Upper lobe of right lung (tissue), 1 donor: ENCODE measurements around the gene ZNF831. TPM values are rescaled to one million over a fixed set of nuclear protein-coding genes. Genes with fewer than 3 reads are reported as not detected.

ENCODE experiments used
- ATAC-seq: fragments of 200-7000 bp; cut with Tn5 transposase; one replicate; pipeline ENCODE4 v1.9.1; 2020; ENCODE audit warnings: mild to moderate bottlenecking, moderate library complexity
- DNase-seq: peaks from one replicate; pipeline ENCODE4 v3.0.0-alpha.2; 2020
- H3K27ac ChIP-seq: fragments of 200-600 bp; one replicate; pipeline ENCODE4 v1.8.0; 2022
- H3K27me3 ChIP-seq: fragments of 200-600 bp; one replicate; pipeline ENCODE4 v1.8.0; 2022; ENCODE audit warnings: mild to moderate bottlenecking
- H3K36me3 ChIP-seq: fragments of 200-600 bp; one replicate; pipeline ENCODE4 v1.8.0; 2022
- H3K4me1 ChIP-seq: fragments of 200-600 bp; one replicate; pipeline ENCODE4 v1.8.0; 2022
- H3K4me3 ChIP-seq: fragments of 200-600 bp; one replicate; pipeline ENCODE4 v1.8.0; 2022; ENCODE audit warnings: mild to moderate bottlenecking
- H3K9me3 ChIP-seq: fragments of 200-600 bp; one replicate; pipeline ENCODE4 v1.8.0; 2022
- CTCF ChIP-seq: fragments of 200-600 bp; IDR thresholded peaks from one replicate; pipeline ENCODE4 v1.8.0; 2022; ENCODE audit warnings: antibody characterized with exemption
- intact Hi-C: fragments of 100-400 bp; cut with DNase I; formaldehyde crosslinking; loops from one replicate; pipeline ENCODE4 v1.11.0; 2022
- total RNA-seq: library from RNA; stranded (reverse); fragmentation: NEBNext Ultra II Directional; extraction: Animal tissue kit (Norgen Biotek cat#: 25700); gene quantifications from one replicate; pipeline ENCODE4 v1.2.1, GENCODE V29; 2021
- donor health status: DM: no; HTN: yes; CAD: no; lungs with severe emphysema.

ZNF831 gene
- total RNA-seq, 1 donor from 2014 or later = 1.0 TPM

GRCh38 chr20:59179988-59180387 is 16.4 kb downstream of the ZNF831 start:
- TF ChIP-seq CTCF = no peak
- DNase-seq (no peak), ATAC-seq (no peak)
- intact Hi-C loops = no loop called here
- Histone ChIP-seq H3K27ac (no peak overlapping the region), H3K36me3 (no peaks in the 10 kb centered on the region), H3K4me1 (peaks cover 4% of the 10 kb centered on the region), H3K27me3 (no peaks in the 10 kb centered on the region), H3K9me3 (no peaks in the 10 kb centered on the region), H3K4me3 (no peak overlapping the region)

DNA sequence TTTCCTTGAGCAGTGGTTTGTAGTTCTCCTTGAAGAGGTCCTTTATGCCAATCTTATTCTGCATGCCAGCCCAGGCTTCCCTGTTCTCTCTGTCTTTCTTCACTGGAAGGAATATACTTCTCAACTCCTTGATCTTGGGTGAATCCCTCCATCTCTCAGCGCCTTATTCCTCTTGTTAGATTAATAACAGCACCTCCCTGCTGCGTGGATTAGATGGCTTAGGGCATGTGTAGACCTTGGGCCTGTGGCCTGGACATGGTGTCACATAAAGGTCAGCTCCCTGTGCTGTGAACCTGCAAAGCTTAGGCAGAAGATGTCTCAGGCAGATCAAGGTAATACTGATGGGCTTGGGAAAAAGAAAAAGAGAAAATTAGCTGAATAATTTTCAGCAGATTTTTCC is 18.3 kb downstream of the ZNF831 start:
- ATAC-seq = no peak
- H3K27ac ChIP-seq = no peak overlapping the region
- no peaks in the 10 kb centered on the region for H3K36me3 ChIP-seq

GRCh38 chr20:59182401-59183044 is 18.9 kb downstream of the ZNF831 start:
- no peaks in the 10 kb centered on the region for H3K9me3 ChIP-seq
- H3K36me3 ChIP-seq = no peaks in the 10 kb centered on the region
- no peak for TF ChIP-seq CTCF
- H3K27ac ChIP-seq = no peak overlapping the region
- ATAC-seq = no peak
- H3K27me3 ChIP-seq = no peaks in the 10 kb centered on the region
- no peaks in the 10 kb centered on the region for H3K4me1 ChIP-seq
- intact Hi-C loops = no loop called here
- no peak overlapping the region for H3K4me3 ChIP-seq
- no peak for DNase-seq

More for the DNA sequence above, 18.3 kb downstream of the ZNF831 start:
- H3K27me3 ChIP-seq = no peaks in the 10 kb centered on the region
- DNase-seq = no peak
- no peak overlapping the region for H3K4me3 ChIP-seq
- H3K4me1 ChIP-seq = no peaks in the 10 kb centered on the region
- intact Hi-C loops = no loop called here
- no peaks in the 10 kb centered on the region for H3K9me3 ChIP-seq
- TF ChIP-seq CTCF = no peak

GRCh38 chr20:59183751-59184150 is 20.1 kb downstream of the ZNF831 start:
- Histone ChIP-seq H3K27me3 (no peaks in the 10 kb centered on the region), H3K9me3 (no peaks in the 10 kb centered on the region), H3K4me1 (no peaks in the 10 kb centered on the region), H3K4me3 (no peak overlapping the region), H3K36me3 (no peaks in the 10 kb centered on the region), H3K27ac (no peak overlapping the region)
- no peak for TF ChIP-seq CTCF
- ATAC-seq = no peak
- intact Hi-C loops = no loop called here
- DNase-seq = no peak

GRCh38 chr20:59184880-59185447 is 21.3 kb downstream of the ZNF831 start:
- Histone ChIP-seq H3K27me3 (no peaks in the 10 kb centered on the region), H3K27ac (no peak overlapping the region), H3K36me3 (no peaks in the 10 kb centered on the region), H3K9me3 (no peaks in the 10 kb centered on the region), H3K4me3 (no peak overlapping the region), H3K4me1 (no peaks in the 10 kb centered on the region)
- no peak for TF ChIP-seq CTCF
- DNase-seq (no peak), ATAC-seq (no peak)
- intact Hi-C loops = no loop called here
